K562 (cell line): ENCODE results near the gene MALRD1. TPM values are rescaled to one million over a fixed set of nuclear protein-coding genes. Genes with fewer than 3 reads are reported as not detected.

Experiments
- MEF2A ChIP-seq: IDR thresholded peaks from 2 replicates; pipeline ENCODE4 v1.6.1; 2011; ENCODE audit warnings: low read depth, mild to moderate bottlenecking, low read length, moderate library complexity; ENCODE audit not compliant: control insufficient read depth
- PYGO2 ChIP-seq: fragments of 450-650 bp; IDR thresholded peaks from 2 replicates; pipeline ENCODE4 v1.6.1; 2016; ENCODE audit warnings: mild to moderate bottlenecking, missing genetic modification characterization, moderate library complexity, missing compliant biosample characterization
- SRSF1 ChIP-seq: fragments of 200-400 bp; formaldehyde crosslinking; IDR thresholded peaks from 2 replicates; pipeline ENCODE4 v1.6.1; 2017; ENCODE audit warnings: mild to moderate bottlenecking, low read depth, low read length, moderate library complexity
- ZNF282 ChIP-seq: sonication (generic); formaldehyde crosslinking; IDR thresholded peaks from 2 replicates; pipeline ENCODE4 v1.8.1; 2023; ENCODE audit warnings: missing genetic modification reagents
- polyA plus RNA-seq, 8 experiments: library from polyadenylated mRNA; depleted of rRNA in 4 of 8; stranded (reverse) in 5 of 8; unstranded in 3 of 8; fragments of >200 nt; fragmentation: Nextera tagmentation in 2 of 8; fragmentation: Illumina TruSeq in 1 of 8; extraction: Ambion mirVana in 2 of 8; extraction: Trizol in 1 of 8; gene quantifications; 2 replicates each; pipeline versions ENCODE4 v1.2.1 to v1.2.3, GENCODE V29; 2011 to 2014; ENCODE audit warnings: inconsistent platforms in 1 of 8, missing spikeins in 1 of 8
- total RNA-seq, 7 experiments: library from RNA; depleted of rRNA in 6 of 7; stranded (reverse); fragments of >200 nt in 6 of 7; fragmentation: Illumina TruSeq in 2 of 7; extraction: Trizol in 2 of 7; gene quantifications; 2 replicates each; pipeline versions ENCODE4 v1.2.1 to v1.2.3, GENCODE V29; 2011 to 2021; ENCODE audit warnings: low replicate concordance in 1 of 7
- TF ChIP-seq, protein P1 (sequence below): fragments of 200-800 bp; sonication (Bioruptor generic); IDR thresholded peaks from 2 replicates; pipeline ENCODE4 v1.6.1; 2016; ENCODE audit warnings: missing genetic modification characterization, missing compliant biosample characterization
- TF ChIP-seq, protein P2 (sequence below): fragments of 250-450 bp; sonication (Bioruptor Pico); IDR thresholded peaks from 2 replicates; pipeline ENCODE4 v1.5.0; 2021; ENCODE audit warnings: mild to moderate bottlenecking, borderline replicate concordance
- TF ChIP-seq, protein P3 (sequence below): IDR thresholded peaks from 2 replicates; pipeline ENCODE4 v1.6.1; 2016; ENCODE audit warnings: missing genetic modification characterization, missing compliant biosample characterization
- TF ChIP-seq, protein P4 (sequence below): sonication (generic); formaldehyde crosslinking; IDR thresholded peaks from 2 replicates; pipeline ENCODE4 v1.8.0; 2022; ENCODE audit warnings: mild to moderate bottlenecking, missing genetic modification reagents, borderline replicate concordance

MALRD1 gene
- total and polyA plus RNA-seq, 9 of the 15 experiments (the other 6 are each of a cell fraction or from before 2014, with no cell fraction given) = not detected

DNA sequence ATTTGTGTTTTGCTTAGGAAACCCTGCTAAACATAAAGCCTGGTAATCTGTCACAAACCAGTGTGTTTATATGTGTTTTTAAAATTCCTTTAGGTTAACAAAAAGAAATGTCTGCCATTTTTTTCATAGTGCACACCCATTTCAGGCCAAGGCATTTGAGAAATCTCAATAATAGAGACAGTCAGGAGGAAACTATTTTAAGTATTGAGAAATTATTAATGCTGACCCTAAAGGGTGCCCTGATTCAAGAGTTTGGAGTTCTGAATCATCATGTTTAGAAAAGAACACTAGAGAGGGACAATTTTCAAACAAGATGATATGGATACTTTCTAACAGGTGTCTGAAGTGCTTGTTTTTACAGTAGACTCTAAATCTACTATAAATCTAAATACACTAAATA is 28.7 kb downstream of the MALRD1 start (continued):
- TF ChIP-seq, protein P1, sequence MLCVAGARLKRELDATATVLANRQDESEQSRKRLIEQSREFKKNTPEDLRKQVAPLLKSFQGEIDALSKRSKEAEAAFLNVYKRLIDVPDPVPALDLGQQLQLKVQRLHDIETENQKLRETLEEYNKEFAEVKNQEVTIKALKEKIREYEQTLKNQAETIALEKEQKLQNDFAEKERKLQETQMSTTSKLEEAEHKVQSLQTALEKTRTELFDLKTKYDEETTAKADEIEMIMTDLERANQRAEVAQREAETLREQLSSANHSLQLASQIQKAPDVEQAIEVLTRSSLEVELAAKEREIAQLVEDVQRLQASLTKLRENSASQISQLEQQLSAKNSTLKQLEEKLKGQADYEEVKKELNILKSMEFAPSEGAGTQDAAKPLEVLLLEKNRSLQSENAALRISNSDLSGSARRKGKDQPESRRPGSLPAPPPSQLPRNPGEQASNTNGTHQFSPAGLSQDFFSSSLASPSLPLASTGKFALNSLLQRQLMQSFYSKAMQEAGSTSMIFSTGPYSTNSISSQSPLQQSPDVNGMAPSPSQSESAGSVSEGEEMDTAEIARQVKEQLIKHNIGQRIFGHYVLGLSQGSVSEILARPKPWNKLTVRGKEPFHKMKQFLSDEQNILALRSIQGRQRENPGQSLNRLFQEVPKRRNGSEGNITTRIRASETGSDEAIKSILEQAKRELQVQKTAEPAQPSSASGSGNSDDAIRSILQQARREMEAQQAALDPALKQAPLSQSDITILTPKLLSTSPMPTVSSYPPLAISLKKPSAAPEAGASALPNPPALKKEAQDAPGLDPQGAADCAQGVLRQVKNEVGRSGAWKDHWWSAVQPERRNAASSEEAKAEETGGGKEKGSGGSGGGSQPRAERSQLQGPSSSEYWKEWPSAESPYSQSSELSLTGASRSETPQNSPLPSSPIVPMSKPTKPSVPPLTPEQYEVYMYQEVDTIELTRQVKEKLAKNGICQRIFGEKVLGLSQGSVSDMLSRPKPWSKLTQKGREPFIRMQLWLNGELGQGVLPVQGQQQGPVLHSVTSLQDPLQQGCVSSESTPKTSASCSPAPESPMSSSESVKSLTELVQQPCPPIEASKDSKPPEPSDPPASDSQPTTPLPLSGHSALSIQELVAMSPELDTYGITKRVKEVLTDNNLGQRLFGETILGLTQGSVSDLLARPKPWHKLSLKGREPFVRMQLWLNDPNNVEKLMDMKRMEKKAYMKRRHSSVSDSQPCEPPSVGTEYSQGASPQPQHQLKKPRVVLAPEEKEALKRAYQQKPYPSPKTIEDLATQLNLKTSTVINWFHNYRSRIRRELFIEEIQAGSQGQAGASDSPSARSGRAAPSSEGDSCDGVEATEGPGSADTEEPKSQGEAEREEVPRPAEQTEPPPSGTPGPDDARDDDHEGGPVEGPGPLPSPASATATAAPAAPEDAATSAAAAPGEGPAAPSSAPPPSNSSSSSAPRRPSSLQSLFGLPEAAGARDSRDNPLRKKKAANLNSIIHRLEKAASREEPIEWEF (CRISPR knock-in tag) = no peak
- TF ChIP-seq ZNF282 = no peak
- TF ChIP-seq SRSF1 = no peak
- TF ChIP-seq PYGO2 (tag) = no peak
- TF ChIP-seq, protein P2, sequence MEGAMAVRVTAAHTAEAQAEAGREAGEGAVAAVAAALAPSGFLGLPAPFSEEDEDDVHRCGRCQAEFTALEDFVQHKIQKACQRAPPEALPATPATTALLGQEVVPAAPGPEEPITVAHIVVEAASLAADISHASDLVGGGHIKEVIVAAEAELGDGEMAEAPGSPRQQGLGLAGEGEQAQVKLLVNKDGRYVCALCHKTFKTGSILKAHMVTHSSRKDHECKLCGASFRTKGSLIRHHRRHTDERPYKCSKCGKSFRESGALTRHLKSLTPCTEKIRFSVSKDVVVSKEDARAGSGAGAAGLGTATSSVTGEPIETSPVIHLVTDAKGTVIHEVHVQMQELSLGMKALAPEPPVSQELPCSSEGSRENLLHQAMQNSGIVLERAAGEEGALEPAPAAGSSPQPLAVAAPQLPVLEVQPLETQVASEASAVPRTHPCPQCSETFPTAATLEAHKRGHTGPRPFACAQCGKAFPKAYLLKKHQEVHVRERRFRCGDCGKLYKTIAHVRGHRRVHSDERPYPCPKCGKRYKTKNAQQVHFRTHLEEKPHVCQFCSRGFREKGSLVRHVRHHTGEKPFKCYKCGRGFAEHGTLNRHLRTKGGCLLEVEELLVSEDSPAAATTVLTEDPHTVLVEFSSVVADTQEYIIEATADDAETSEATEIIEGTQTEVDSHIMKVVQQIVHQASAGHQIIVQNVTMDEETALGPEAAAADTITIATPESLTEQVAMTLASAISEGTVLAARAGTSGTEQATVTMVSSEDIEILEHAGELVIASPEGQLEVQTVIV (CRISPR knock-in tag) = no peak
- TF ChIP-seq, protein P3, sequence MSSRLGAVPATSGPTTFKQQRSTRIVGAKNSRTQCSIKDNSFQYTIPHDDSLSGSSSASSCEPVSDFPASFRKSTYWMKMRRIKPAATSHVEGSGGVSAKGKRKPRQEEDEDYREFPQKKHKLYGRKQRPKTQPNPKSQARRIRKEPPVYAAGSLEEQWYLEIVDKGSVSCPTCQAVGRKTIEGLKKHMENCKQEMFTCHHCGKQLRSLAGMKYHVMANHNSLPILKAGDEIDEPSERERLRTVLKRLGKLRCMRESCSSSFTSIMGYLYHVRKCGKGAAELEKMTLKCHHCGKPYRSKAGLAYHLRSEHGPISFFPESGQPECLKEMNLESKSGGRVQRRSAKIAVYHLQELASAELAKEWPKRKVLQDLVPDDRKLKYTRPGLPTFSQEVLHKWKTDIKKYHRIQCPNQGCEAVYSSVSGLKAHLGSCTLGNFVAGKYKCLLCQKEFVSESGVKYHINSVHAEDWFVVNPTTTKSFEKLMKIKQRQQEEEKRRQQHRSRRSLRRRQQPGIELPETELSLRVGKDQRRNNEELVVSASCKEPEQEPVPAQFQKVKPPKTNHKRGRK = no peak
- TF ChIP-seq MEF2A = no peak
- TF ChIP-seq, protein P4, sequence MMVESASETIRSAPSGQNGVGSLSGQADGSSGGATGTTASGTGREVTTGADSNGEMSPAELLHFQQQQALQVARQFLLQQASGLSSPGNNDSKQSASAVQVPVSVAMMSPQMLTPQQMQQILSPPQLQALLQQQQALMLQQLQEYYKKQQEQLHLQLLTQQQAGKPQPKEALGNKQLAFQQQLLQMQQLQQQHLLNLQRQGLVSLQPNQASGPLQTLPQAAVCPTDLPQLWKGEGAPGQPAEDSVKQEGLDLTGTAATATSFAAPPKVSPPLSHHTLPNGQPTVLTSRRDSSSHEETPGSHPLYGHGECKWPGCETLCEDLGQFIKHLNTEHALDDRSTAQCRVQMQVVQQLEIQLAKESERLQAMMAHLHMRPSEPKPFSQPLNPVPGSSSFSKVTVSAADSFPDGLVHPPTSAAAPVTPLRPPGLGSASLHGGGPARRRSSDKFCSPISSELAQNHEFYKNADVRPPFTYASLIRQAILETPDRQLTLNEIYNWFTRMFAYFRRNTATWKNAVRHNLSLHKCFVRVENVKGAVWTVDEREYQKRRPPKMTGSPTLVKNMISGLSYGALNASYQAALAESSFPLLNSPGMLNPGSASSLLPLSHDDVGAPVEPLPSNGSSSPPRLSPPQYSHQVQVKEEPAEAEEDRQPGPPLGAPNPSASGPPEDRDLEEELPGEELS = no peak
